Measurements from ENCODE around the gene CHMP2A. TPM values are rescaled to one million over a fixed set of nuclear protein-coding genes. Genes with fewer than 3 reads are reported as not detected.

The CHMP2A gene
- total RNA-seq, 2 experiments from 2014 or later: 60.5 to 62.4 TPM

- TF ChIP-seq CTCF (IDR thresholded peaks at IDR 0.05): peak; percentile 93
- Mint-ChIP-seq H3K4me1 (ENCODE audit: low read depth) (peaks cover 26% of the 10 kb centered on the region), H3K27me3 (no peaks in the 10 kb centered on the region), H3K4me3 (peak overlapping the region; percentile 59), H3K27ac (peak overlapping the region; percentile 77), H3K9me3 (no peaks in the 10 kb centered on the region), H3K36me3 (ENCODE audit: low read depth) (peaks cover 17% of the 10 kb centered on the region)
- ChIA-PET CTCF (interaction anchor here (0.6 to 3.4 kb wide), 7 partner anchors 20 to 219 kb away, joined by 3 to 60 read pairs (median 9); partner anchors contain the start of genes TRIM28, ZBTB45, ZNF497 and ZNF584), POLR2A (interaction anchor here (1.0 to 1.9 kb wide), 4 partner anchors 19 to 68 kb away, joined by 4 to 19 read pairs (median 8); partner anchors contain the start of genes TRIM28 and ZBTB45)
- Histone ChIP-seq H3K36me3 (ENCODE audit: insufficient read depth, low read length) (peaks cover 26% of the 10 kb centered on the region), H3K27me3 (ENCODE audit: control insufficient read depth in 1 of 2, insufficient read depth in 2 of 2, low read length in 2 of 2) (no peaks in the 10 kb centered on the region), H3K9me3 (ENCODE audit: control insufficient read depth in 1 of 2, insufficient read depth in 1 of 2, low read length in 2 of 2) (no peaks in the 10 kb centered on the region), H3K4me1 (ENCODE audit: insufficient read depth, low read length) (peaks cover 9% of the 10 kb centered on the region), H3K27ac (ENCODE audit: low read depth in 1 of 2, low read length in 2 of 2) (peak overlapping the region in 1 of 2 donors; percentile 35), H3K4me3 (ENCODE audit: low read length) (no peak overlapping the region)
- intact Hi-C loops (cut with DNase I, micrococcal nuclease): loop anchor here (1.0 kb wide), 2 partner anchors 62 to 67 kb away; partner anchors contain the start of gene ZBTB45 (in 2 of the 2)
- peak; percentile 100 for ATAC-seq (ENCODE audit: poor library complexity)
- peak; percentile 85 to 94 (median 89) for DNase-seq
Measured at GRCh38 chr19:58581227-58582141, 26.6 kb upstream of the CHMP2A start.

GRCh38 chr19:58579473-58580142 lies 24.7 kb upstream of the CHMP2A start:
- H3K4me3 ChIP-seq (ENCODE audit: low read length): no peak overlapping the region
- POLR2A ChIA-PET: interaction anchor here (1.3 to 3.1 kb wide), 2 partner anchors 35 to 66 kb away, joined by 3 to 7 read pairs; no protein-coding TSS in a partner anchor
- DNase-seq (no peak), ATAC-seq (ENCODE audit: poor library complexity) (no peak)
- H3K36me3 ChIP-seq (ENCODE audit: insufficient read depth, low read length): peaks cover 26% of the 10 kb centered on the region
- Mint-ChIP-seq H3K27ac (peak overlapping the region; percentile 49), H3K9me3 (no peaks in the 10 kb centered on the region), H3K4me1 (ENCODE audit: low read depth) (peaks cover 34% of the 10 kb centered on the region), H3K27me3 (no peaks in the 10 kb centered on the region), H3K36me3 (ENCODE audit: low read depth) (peaks cover 17% of the 10 kb centered on the region), H3K4me3 (no peak overlapping the region)
- H3K27me3 ChIP-seq (ENCODE audit: control insufficient read depth in 1 of 2, insufficient read depth in 2 of 2, low read length in 2 of 2): no peaks in the 10 kb centered on the region
- intact Hi-C loops (cut with DNase I, micrococcal nuclease): no loop called here
- no peak for TF ChIP-seq CTCF (IDR thresholded peaks at IDR 0.05)
- peaks cover 23% of the 10 kb centered on the region for H3K4me1 ChIP-seq (ENCODE audit: insufficient read depth, low read length)
- no peaks in the 10 kb centered on the region for H3K9me3 ChIP-seq (ENCODE audit: control insufficient read depth in 1 of 2, insufficient read depth in 1 of 2, low read length in 2 of 2)
- no peak overlapping the region for H3K27ac ChIP-seq (ENCODE audit: low read depth in 1 of 2, low read length in 2 of 2)
- CTCF ChIA-PET: interaction anchor here (1.3 to 3.4 kb wide), 3 partner anchors 60 to 66 kb away, joined by 3 to 60 read pairs (median 8); partner anchors contain the start of gene ZBTB45
